ENCODE measurements around the gene OGFOD2. TPM values are rescaled to one million over a fixed set of nuclear protein-coding genes. Genes with fewer than 3 reads are reported as not detected.

The OGFOD2 gene
- total RNA-seq, 4 donors from 2014 or later: 29.9 to 37.1 (median 31.4) TPM

DNA sequence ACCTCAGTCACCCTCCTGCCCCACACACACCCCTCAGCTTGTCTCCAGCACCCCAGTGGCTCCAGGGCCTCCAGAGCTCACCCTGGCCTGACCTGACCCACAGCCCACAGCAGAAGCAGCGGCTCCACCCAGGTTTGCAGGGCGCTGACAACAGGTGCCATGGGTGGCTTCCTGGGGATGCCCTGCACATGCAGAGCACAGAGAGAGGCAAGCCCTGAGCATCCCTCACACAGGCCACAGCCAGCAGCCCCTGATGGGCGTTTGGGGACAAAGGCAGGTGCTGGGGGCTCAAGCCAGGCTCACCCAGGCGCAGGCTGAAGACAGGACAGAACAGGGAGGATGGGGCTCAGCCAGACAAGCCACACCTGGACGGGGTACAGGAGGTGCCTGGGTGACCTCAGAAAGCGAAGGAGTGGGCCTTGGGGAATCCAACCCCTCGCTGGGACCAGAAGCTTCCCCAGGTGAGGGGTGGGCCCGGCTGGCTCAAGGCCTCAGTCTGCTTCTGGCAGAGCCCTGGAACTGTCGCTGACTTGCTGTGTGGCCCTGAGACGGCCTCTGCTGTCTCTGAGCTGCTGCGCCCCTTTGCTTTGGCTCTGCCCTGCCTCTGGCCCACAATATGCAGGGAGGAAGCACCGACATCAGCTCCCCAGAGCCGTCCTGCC, 16.0 kb downstream of the OGFOD2 start:
- no peak for DNase-seq
- Histone ChIP-seq H3K27ac (no peak overlapping the region), H3K36me3 (peaks cover 0 to 27% (median 0%) of the 10 kb centered on the region in 3 donors), H3K27me3 (no peaks in the 10 kb centered on the region), H3K4me1 (peaks cover 0 to 12% (median 0%) of the 10 kb centered on the region in 4 donors), H3K9me3 (no peaks in the 10 kb centered on the region), H3K4me3 (no peak overlapping the region)
- no peak for TF ChIP-seq POLR2A (IDR thresholded peaks at IDR 0.05)
- TF ChIP-seq, protein P1, sequence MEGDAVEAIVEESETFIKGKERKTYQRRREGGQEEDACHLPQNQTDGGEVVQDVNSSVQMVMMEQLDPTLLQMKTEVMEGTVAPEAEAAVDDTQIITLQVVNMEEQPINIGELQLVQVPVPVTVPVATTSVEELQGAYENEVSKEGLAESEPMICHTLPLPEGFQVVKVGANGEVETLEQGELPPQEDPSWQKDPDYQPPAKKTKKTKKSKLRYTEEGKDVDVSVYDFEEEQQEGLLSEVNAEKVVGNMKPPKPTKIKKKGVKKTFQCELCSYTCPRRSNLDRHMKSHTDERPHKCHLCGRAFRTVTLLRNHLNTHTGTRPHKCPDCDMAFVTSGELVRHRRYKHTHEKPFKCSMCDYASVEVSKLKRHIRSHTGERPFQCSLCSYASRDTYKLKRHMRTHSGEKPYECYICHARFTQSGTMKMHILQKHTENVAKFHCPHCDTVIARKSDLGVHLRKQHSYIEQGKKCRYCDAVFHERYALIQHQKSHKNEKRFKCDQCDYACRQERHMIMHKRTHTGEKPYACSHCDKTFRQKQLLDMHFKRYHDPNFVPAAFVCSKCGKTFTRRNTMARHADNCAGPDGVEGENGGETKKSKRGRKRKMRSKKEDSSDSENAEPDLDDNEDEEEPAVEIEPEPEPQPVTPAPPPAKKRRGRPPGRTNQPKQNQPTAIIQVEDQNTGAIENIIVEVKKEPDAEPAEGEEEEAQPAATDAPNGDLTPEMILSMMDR (IDR thresholded peaks at IDR 0.05): no peak

DNA sequence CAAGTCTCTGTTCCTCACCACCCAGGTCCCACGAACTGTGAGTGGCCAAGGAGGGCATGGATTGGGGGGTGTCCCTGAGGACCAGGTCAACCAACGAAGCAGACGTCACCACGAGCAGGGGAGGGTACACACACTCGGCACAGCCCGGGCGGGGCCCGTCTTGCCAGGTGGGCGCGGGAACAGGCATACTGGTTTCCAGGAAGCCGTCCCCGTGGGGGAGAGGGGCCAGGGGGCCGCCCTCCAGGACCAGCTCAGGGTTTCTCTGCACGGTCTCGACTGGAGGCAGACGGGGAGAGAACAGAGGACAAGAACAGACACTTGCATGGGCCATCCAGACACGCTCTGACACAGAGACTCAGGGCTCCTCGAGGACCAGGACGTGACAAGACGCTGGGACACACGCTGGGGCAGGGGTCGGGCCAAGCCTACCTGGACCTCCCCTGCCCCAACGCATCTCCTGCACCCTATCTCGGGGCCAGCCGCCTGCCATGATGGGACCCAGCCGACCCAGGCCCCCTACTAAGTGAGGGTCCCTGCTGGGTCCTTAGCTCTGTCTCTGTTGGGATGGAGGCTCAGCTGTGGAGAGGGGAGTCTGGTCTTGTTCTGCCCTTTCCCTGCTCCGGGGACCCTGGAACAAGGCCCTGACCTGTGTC, 16.7 kb downstream of the OGFOD2 start:
- peaks cover 0 to 22% (median 0%) of the 10 kb centered on the region in 3 donors for H3K36me3 ChIP-seq
- H3K4me3 ChIP-seq: no peak overlapping the region
- no peak overlapping the region for H3K27ac ChIP-seq
- TF ChIP-seq, protein P1 (IDR thresholded peaks at IDR 0.05): no peak
- no peaks in the 10 kb centered on the region for H3K27me3 ChIP-seq
- H3K9me3 ChIP-seq: no peaks in the 10 kb centered on the region
- peaks cover 0 to 12% (median 0%) of the 10 kb centered on the region in 4 donors for H3K4me1 ChIP-seq
- no peak for DNase-seq

DNA sequence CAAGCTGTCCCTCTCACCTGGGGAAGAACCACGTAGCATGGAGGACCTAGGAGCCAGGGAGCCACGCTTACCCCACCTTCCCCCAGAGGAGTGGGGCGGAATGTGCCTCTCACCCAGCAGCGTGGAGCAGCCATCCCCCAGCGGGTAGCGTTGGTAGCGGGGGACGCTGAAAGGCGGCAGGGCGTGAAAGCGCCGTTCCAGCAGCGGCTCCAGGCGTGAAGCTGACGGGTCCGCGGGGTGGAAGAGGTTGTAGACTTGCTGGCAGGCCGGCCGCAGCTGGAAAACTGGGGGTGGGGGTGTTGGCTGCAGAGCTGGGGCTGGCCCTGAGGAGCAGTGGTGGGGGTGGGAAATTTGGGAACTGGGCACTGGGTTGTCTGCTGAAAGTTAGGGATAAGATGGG, 17.3 kb downstream of the OGFOD2 start:
- Histone ChIP-seq H3K27ac (no peak overlapping the region), H3K27me3 (no peaks in the 10 kb centered on the region), H3K9me3 (no peaks in the 10 kb centered on the region), H3K4me1 (peaks cover 0 to 12% (median 0%) of the 10 kb centered on the region in 4 donors), H3K4me3 (no peak overlapping the region), H3K36me3 (peaks cover 0 to 16% (median 0%) of the 10 kb centered on the region in 3 donors)
- DNase-seq: no peak
- TF ChIP-seq, protein P1 (IDR thresholded peaks at IDR 0.05): no peak
- TF ChIP-seq POLR2A (IDR thresholded peaks at IDR 0.05): no peak

DNA sequence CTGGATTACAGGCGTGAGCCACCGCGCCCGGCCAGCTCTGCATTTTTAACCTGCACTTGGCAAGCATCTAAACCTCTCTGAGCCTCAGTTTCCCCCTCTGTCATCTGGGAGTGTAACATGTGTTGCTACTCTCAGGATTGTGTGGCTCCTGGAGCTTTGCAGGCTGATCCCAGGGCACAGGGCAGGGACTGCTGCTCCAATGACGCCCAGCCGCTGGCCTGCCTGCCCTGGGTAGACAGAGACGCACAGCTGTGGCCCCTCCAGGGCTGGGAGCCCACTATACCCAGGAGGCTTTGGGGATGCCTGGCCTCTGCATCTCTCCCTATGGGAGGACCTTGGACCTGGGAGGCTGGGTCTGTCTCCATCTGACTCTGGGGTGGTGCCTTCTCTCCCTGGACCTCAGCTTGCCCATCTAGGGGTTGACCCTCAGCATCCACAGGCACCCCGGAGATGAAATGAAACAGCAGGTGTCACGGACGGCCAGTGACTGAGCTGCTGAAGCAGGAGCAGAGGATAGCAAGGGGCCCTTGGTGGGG, 19.2 kb downstream of the OGFOD2 start:
- no peak for DNase-seq
- H3K27me3 ChIP-seq: no peaks in the 10 kb centered on the region
- peak overlapping the region in 2 of 4 donors; percentile 66 to 86 for H3K27ac ChIP-seq
- peaks cover 0 to 12% (median 0%) of the 10 kb centered on the region in 4 donors for H3K4me1 ChIP-seq
- peak overlapping the region in 1 of 4 donors; percentile 29 for H3K4me3 ChIP-seq
- no peaks in the 10 kb centered on the region for H3K9me3 ChIP-seq
- no peaks in the 10 kb centered on the region for H3K36me3 ChIP-seq
- no peak for TF ChIP-seq POLR2A (IDR thresholded peaks at IDR 0.05)
- TF ChIP-seq, protein P1 (IDR thresholded peaks at IDR 0.05): no peak

DNA sequence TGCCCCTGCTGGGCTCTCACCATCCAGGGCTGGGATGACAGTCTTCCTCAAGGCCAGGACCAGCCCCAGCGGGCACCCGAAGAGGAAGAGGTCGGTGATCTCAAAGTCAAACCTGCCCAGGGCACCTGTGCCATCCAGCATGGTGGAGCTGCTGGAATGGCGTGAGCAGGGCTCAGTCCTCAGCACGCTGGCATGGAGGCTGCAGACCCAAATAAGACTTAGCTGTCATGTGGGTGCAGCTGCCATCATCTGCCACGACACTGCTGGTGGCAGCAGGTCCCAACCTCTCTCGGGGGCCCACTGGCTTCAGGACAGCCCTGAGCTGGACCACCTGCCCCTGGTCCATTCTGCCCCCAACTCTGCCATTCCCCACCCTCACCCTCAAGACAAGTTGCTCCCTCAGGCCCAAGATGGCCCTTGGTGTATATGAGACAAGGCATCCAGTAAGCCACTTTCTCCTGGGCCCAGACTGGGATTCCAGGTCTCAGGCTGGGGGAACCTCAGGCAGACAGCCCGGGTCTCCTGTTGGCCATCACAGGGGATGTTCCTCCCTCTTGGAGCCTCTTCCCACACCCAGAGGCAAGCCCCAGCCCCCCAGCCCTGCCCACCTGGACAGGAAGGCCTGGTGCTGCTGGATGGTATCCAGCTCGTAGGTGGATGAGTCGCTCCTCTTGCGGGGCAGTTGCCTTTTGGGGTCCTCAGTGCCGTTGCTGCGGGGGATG, 19.9 kb downstream of the OGFOD2 start:
- no peak for DNase-seq
- Histone ChIP-seq H3K27ac (no peak overlapping the region), H3K36me3 (peaks cover 0 to 4% (median 0%) of the 10 kb centered on the region in 3 donors), H3K27me3 (no peaks in the 10 kb centered on the region), H3K4me1 (peaks cover 0 to 12% (median 0%) of the 10 kb centered on the region in 4 donors), H3K9me3 (no peaks in the 10 kb centered on the region), H3K4me3 (no peak overlapping the region)
- no peak for TF ChIP-seq POLR2A (IDR thresholded peaks at IDR 0.05)
- TF ChIP-seq, protein P1 (IDR thresholded peaks at IDR 0.05): no peak
